HEK293T (cell line): ENCODE data around the gene FAM222A.

Source experiments
- CTCF ChIA-PET: fragments of 350-600 bp; formaldehyde crosslinking; extraction: SDS; loops from one replicate; lab custom pipeline; 2021; ENCODE audit warnings: antibody characterized with exemption, inconsistent platforms; lab: Yijun Ruan, JAX
- POLR2A ChIA-PET: fragments of 350-600 bp; formaldehyde crosslinking; extraction: SDS; loops from one replicate; lab custom pipeline; 2020; ENCODE audit warnings: antibody characterized with exemption, inconsistent platforms; lab: Yijun Ruan, JAX
- DNase-seq: peaks from one replicate; pipeline ENCODE4 v3.0.0; 2012; ENCODE audit warnings: mixed read lengths; ENCODE audit errors: extremely low spot score
- ARNT ChIP-seq: fragments of 450-650 bp; IDR thresholded peaks from 2 replicates; pipeline ENCODE4 v1.6.1; 2017; ENCODE audit warnings: mild to moderate bottlenecking
- BHLHE40 ChIP-seq: fragments of 450-650 bp; IDR thresholded peaks from 2 replicates; pipeline ENCODE4 v1.6.1; 2016; ENCODE audit warnings: mild to moderate bottlenecking, moderate library complexity, borderline replicate concordance
- CTBP1 ChIP-seq: fragments of 450-650 bp; IDR thresholded peaks from 2 replicates; pipeline ENCODE4 v1.6.1; 2016; ENCODE audit warnings: borderline replicate concordance
- ELF4 ChIP-seq: fragments of 450-650 bp; IDR thresholded peaks from 2 replicates; pipeline ENCODE4 v1.6.1; 2017; ENCODE audit warnings: antibody characterized with exemption
- FOXA1 ChIP-seq: fragments of 450-650 bp; IDR thresholded peaks from 2 replicates; pipeline ENCODE4 v1.6.1; 2016; ENCODE audit warnings: mild to moderate bottlenecking
- FOXK2 ChIP-seq: fragments of 450-650 bp; IDR thresholded peaks from 2 replicates; pipeline ENCODE4 v1.6.1; 2016; ENCODE audit warnings: mild to moderate bottlenecking
- FOXM1 ChIP-seq: fragments of 450-650 bp; IDR thresholded peaks from 2 replicates; pipeline ENCODE4 v1.6.1; 2017; ENCODE audit warnings: mild to moderate bottlenecking, borderline replicate concordance
- HDGF ChIP-seq: fragments of 450-650 bp; IDR thresholded peaks from 2 replicates; pipeline ENCODE4 v1.6.1; 2017; ENCODE audit warnings: antibody characterized with exemption, borderline replicate concordance
- L3MBTL2 ChIP-seq: fragments of 450-650 bp; conservative IDR thresholded peaks from 2 replicates; pipeline ENCODE4 v1.6.1; 2016; ENCODE audit warnings: mild to moderate bottlenecking
- LEF1 ChIP-seq: fragments of 450-650 bp; IDR thresholded peaks from 2 replicates; pipeline ENCODE4 v1.6.1; 2017; ENCODE audit warnings: mild to moderate bottlenecking, borderline replicate concordance
- NFRKB ChIP-seq: fragments of 450-650 bp; IDR thresholded peaks from 2 replicates; pipeline ENCODE4 v1.6.1; 2016; ENCODE audit warnings: mild to moderate bottlenecking, moderate library complexity
- PKNOX1 ChIP-seq: fragments of 450-650 bp; IDR thresholded peaks from 2 replicates; pipeline ENCODE4 v1.6.1; 2016
- SP1 ChIP-seq: fragments of 450-650 bp; IDR thresholded peaks from 2 replicates; pipeline ENCODE4 v1.6.1; 2017
- SUZ12 ChIP-seq: fragments of 450-650 bp; IDR thresholded peaks from 2 replicates; pipeline ENCODE4 v1.6.1; 2016; ENCODE audit warnings: mild to moderate bottlenecking
- TARDBP ChIP-seq: fragments of 450-650 bp; IDR thresholded peaks from 2 replicates; pipeline ENCODE4 v1.6.1; 2016
- ZNF384 ChIP-seq: fragments of 450-650 bp; IDR thresholded peaks from 2 replicates; pipeline ENCODE4 v1.6.1; 2016

FAM222A gene

GRCh38 chr12:109737126-109737525, 23.5 kb downstream of the FAM222A start:
- POLR2A ChIA-PET = no interaction called here

GRCh38 chr12:109737631-109738030, 24.0 kb downstream of the FAM222A start:
- TF ChIP-seq LEF1 = no peak
- no peak for TF ChIP-seq SP1
- TF ChIP-seq FOXM1 = no peak
- no peak for TF ChIP-seq BHLHE40
- no peak for TF ChIP-seq TARDBP
- no peak for TF ChIP-seq SUZ12
- TF ChIP-seq CTBP1 = no peak
- no peak for TF ChIP-seq ZNF384
- TF ChIP-seq L3MBTL2 = no peak
- TF ChIP-seq NFRKB = no peak
- ChIA-PET POLR2A (no interaction called here), CTCF (no interaction called here)
- DNase-seq = no peak

More at GRCh38 chr12:109737126-109737525, 23.5 kb downstream of the FAM222A start:
- TF ChIP-seq HDGF = no peak
- no peak for TF ChIP-seq FOXA1
- no peak for TF ChIP-seq ARNT
- TF ChIP-seq LEF1 = no peak
- no peak for TF ChIP-seq BHLHE40
- TF ChIP-seq FOXM1 = no peak
- TF ChIP-seq L3MBTL2 = no peak
- TF ChIP-seq FOXK2 = no peak
- TF ChIP-seq ELF4 = no peak
- TF ChIP-seq CTBP1 = no peak
- TF ChIP-seq SUZ12 = no peak
- no peak for TF ChIP-seq PKNOX1
- DNase-seq = no peak
- CTCF ChIA-PET = no interaction called here

GRCh38 chr12:109738209-109738608, 24.6 kb downstream of the FAM222A start:
- no peak for TF ChIP-seq BHLHE40
- TF ChIP-seq SP1 = no peak
- TF ChIP-seq HDGF = no peak
- TF ChIP-seq FOXM1 = no peak
- TF ChIP-seq FOXK2 = no peak
- TF ChIP-seq LEF1 = no peak
- no peak for TF ChIP-seq ELF4
- no peak for TF ChIP-seq L3MBTL2
- TF ChIP-seq CTBP1 = no peak
- DNase-seq = no peak
- ChIA-PET POLR2A (no interaction called here), CTCF (interaction anchor here (2.4 kb wide), 1 partner anchor 140 kb away, joined by 22 read pairs; no protein-coding TSS in a partner anchor)

- no peak for DNase-seq
- CTCF ChIA-PET = interaction anchor here (1.0 to 2.4 kb wide), 4 partner anchors 8 to 141 kb away, joined by 3 to 22 read pairs (median 6); no protein-coding TSS in a partner anchor
- POLR2A ChIA-PET = no interaction called here
- no peak for TF ChIP-seq ELF4
Measured at GRCh38 chr12:109738878-109739665, 25.4 kb downstream of the FAM222A start.

- peak; percentile 62 for DNase-seq
- ChIA-PET POLR2A (no interaction called here), CTCF (interaction anchor here (0.7 to 2.4 kb wide), 9 partner anchors 9 to 145 kb away, joined by 3 to 22 read pairs (median 5); no protein-coding TSS in a partner anchor)
- no peak for TF ChIP-seq FOXK2
- no peak for TF ChIP-seq ZNF384
Measured at GRCh38 chr12:109739747-109740693, 26.4 kb downstream of the FAM222A start.

GRCh38 chr12:109740694-109741245, 27.1 kb downstream of the FAM222A start:
- DNase-seq = no peak
- ChIA-PET CTCF (interaction anchor here (0.8 to 2.4 kb wide), 5 partner anchors 10 to 146 kb away, joined by 3 to 22 read pairs (median 5); no protein-coding TSS in a partner anchor), POLR2A (no interaction called here)
- TF ChIP-seq FOXA1 (no peak), BHLHE40 (no peak), FOXK2 (no peak), ELF4 (no peak), LEF1 (no peak), HDGF (no peak), NFRKB (no peak), CTBP1 (no peak), PKNOX1 (no peak), ZNF384 (no peak), SUZ12 (no peak), TARDBP (no peak), SP1 (no peak), L3MBTL2 (no peak), ARNT (no peak), FOXM1 (no peak)
